Fibroblast of skin of left quadriceps (primary cell): ENCODE data around the gene PPP5C.
"Not testable (repeated sequence)": the region's sequence is repeated elsewhere in the genome, so short reads cannot be mapped to it uniquely, and the experiment has no call there.

Experiments
- DNase-seq, 2 experiments: peaks; one replicate each; pipeline ENCODE4 v3.0.0-alpha.2; 2013; ENCODE audit warnings: low read depth in 2 of 2

PPP5C gene

DNA sequence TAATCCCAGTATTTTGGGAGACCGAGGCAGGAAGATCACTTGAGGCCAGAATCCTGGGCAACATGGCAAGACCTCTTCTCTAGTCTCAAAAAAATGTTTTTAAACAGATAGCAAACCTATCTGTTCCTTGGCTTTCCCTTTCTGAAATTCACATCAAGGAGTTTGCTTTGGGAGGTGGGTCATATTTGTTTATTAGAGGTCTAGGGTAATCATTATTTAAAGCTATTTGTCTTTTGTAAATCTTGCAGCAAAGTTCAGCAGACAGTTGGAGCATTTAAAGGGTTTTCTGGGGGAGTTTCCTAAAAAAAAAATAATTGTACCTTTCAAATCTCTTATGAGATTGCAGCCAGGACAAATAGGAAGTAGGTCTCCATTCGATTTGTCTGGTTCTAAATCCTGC is 17.5 kb downstream of the PPP5C start:
- no peak for DNase-seq

DNA sequence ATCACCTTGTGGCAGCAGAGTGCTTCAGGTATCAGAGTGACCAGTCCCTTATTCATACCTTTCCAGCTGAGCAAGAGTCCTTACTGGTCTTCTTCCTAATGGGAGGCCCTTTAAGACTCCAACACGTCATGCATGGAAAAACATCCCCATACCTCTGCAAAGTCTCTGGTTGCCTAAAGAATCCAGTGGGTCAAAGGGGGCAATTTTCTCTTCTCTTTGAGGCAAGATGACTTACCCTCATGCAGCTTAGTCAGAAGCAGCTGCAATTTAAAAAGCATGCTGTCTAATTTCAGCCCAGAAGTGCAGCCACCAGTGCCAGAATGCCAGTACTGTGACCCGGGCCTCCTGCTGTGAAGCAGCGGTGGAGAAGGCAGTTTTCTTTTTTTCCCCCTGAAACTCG is 18.7 kb downstream of the PPP5C start:
- no peak for DNase-seq

DNA sequence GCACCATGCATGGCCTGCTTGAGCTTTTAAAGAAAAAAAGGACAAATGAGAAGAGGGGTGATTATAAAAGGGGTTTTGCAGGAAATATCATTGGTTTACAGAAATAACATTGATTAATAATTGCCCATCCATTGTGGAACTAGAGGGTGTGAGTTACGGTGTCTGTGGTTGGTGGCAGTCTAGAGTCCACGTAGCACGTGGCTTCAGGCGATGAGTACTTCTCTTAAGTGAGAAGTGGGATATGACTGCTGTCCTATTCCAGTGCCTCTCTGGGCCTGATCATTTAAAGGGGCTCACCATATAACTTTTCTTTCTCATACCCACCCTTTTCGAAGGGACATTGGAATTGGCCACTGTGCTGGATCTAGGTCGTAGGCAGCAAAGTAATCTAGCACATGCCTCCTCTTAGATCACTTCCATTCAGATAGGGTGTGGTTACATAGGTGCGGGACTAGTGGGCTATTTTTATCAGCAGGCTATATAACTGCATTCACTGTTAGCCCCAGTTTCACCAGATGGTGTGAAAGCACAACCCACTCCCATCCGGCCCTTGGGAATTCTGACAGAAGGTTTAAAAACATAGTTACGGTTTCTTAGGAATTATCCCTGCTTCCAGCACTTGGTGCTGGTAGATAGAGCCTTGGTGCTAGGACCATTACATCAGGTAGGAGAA is 19.9 kb downstream of the PPP5C start:
- no peak for DNase-seq

DNA sequence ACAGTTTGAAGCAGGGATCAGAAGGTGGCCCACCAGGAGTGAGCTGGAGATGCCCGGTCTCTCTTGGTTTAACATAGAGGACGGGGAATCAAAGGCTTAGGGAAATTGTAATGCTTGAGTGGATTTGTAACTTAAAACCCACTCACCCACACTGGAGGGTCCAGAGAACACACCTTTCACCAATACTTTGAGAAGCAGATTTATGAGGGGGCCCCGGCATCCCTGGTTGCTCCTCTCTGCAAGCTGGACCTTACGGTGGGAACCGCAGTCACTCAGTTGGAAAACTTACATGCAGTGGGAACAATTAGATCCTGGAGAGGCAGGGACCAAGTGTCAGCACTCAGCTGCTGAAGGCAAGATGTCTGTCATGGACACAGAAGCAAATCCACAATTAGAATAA is 20.5 kb downstream of the PPP5C start:
- DNase-seq, result no peak

DNA sequence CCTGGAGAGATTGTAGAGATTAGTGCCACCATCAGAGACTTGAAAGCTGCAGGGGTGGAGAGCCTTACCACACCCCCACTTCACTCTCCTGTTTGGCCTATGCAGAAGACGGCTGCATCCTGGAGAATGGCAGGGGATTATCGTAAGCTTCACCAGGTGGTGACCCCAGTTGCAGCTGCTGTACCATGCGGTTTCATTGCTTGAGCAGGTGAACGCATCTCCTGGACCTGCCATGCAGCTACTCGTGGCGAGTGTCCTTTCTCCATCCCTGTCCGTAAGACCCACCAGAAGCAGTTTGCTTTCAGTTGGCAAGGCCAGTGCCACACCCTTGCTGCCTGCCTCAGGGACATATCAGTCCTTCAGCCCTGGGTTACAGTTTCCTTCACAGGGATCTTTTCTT is 21.2 kb downstream of the PPP5C start:
- no peak for DNase-seq

DNA sequence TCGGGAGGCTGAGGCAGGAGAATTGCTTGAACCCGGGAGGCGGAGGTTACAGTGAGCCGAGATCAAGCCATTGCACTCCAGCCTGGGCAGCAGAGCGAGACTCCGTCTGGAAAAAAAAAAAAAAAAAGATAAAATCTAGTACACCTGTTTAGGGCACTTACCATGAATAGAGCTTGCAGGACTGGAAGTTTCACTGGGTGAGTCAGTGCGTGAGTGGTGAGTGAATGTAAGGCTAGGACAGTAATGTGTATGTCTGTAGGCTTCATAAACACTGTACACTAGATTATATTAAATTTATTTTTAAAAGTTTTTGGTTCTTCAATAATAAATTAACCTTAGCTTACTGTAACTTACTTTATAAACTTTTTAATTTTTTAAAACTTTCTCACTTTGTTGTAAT is 22.9 kb downstream of the PPP5C start:
- DNase-seq, result no peak

DNA sequence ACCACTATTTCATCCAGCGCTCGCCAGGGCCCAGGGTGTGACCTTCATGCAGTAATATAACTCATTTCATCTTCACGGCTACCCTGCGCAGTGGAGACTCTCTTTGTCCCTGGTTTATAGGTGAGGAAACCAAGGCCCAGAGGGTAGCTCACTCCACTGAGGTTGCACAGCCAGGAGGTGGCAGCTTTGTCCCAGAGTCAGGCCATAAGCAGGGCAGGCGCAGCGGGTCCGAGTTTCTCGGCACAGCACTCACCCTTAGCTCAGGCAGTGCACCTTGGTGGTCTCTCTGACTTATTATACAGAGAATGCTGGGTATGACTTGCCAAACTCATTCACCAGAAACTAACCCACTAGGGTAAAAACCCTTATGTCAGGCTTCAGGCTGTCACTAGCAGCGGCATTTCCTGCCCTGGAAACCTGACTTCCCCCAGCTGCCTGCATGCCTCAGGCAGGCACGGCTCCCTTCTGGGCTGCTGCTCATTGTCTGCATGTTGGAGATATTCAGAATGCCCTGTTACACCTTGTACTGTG is 24.5 kb downstream of the PPP5C start:
- no peak for DNase-seq

DNA sequence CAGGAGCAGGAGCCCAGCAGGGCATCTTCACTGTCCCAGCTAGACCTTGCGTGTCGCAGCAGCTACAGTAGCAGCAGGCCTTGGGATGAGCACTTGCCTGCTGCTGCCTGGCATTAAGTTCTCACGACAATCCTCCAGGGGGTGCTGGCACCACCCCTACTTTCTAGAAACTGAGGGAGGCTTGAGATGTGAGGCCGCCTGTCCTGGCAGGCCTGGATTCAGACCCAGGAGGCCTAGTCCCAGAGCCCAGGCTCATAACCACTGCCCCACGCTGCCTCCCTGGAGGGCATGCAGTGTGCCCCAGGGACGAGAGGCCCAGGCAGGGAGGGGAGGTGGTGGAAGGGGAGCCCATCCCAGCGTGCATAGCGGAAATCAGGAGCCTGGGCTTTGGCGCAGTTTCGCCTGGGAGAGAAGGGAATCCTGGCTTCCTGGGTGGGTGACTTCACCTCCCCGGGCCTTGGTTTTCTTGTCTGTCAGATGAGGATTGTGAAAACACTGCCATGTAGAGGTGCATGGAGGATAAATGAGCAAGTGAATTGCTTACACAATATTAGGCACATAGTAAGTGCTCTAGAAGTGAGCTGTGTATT is 26.1 kb downstream of the PPP5C start:
- no peak for DNase-seq

DNA sequence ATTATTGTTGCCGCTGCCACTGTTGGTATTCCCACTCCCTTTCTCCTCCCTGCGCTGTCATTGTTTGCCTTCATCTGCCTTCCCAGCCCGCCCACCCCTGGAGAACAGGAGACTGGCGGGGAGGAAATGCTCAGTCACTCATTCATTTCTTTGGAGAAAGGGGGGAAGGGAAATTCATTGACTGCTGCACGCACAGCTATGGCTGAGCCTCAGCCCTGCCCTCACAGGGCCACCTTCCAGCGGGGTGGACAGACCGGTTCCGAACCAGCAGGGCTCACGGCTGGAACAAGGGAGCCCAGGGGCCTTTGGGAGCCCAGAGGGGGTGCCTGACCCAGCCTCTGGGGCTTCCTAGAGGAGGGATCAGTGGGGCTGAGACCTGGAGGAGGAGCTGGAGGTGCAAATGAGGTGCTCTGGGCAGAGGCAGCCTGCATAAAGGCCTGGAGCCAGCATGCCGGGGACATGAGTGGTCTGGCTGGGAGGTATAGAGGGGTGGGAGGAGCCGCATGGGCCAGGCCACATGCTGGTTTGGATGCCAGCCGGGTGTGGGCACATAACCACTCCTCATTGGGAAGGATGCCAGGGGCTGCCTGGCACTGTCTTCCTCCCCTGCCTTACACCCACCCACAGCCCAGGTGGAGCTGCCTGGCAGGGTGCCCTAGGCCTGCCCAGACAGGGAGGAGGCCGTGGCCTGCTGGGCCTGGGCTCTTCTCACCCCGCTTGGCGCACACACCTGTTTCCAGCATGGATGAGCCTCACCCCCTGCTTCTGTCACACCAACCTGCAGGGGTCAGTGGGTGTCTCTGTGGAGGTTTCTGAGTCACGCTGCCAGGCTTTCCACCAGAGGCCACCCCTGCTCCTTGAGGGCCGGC is 26.8 kb downstream of the PPP5C start:
- DNase-seq, result peak in 1 of 2 experiments; percentile 31

DNA sequence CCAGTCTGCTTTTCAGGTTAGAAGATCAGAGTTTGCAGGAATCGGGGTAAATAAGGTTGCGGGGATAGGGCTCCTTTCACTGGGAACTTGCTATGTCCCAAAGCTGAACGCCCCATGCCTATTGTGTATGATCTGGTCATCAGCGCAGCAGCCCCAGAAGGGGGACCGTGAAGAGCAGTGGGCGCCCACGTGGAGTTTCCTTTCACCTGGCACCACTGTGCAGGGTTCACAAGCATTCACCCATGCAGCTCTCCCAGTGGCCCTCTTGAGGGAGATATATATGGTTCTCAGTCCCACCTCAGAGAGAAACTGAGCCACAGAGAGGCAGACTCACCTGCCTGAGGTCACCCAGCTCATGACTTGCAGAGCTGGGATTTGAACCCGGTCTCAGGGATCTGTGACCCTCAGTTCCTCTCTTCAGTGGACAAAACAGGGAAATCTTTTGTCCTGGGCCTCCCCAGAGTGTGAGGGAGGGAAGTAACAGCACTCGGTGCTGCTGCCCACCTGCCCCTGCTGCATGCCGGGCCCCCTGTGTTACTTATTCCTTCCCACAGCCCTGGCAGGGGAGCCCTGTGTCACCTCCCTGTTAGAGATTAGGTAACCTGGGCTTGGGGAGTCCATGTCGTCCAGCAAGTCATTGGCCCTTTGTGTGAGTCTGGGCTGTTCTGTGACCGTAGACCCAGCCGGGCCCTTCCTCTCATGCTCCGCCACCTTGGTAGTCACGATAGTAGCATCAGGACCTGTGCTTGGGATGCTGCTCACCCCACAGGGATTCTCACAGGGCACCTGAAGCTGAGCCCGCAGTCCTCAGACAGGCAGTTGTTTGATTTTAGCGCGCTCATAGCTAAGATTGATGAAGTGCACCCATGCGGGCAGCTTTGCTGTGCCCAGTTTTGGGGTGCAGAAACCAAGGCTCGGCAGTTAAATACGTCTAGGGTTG is 27.9 kb downstream of the PPP5C start:
- no peak for DNase-seq

DNA sequence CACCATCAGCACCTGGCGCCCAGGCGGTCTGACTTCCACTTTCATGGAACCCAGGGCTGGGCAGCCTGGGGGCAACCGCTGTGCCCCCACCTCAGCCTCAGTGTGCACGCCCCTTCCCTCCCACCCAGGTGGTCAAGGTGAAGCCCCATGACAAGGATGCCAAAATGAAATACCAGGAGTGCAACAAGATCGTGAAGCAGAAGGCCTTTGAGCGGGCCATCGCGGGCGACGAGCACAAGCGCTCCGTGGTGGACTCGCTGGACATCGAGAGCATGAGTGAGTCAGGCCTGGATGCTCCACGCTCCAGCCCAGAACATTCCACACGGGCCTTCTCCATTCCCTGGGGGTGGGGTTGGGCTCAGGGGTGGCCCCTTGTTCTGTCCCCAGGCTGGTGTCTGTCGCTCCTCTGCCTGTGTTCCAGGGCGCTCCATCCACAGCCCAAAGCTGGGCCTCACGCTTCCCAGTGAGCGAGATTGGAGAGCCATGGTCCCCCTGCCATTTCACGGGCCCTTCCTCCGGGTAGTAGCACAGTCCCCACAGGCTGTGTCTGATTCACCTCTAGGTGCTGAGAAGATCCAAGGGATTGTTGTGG is 28.7 kb downstream of the PPP5C start:
- DNase-seq, result not testable (repeated sequence)

DNA sequence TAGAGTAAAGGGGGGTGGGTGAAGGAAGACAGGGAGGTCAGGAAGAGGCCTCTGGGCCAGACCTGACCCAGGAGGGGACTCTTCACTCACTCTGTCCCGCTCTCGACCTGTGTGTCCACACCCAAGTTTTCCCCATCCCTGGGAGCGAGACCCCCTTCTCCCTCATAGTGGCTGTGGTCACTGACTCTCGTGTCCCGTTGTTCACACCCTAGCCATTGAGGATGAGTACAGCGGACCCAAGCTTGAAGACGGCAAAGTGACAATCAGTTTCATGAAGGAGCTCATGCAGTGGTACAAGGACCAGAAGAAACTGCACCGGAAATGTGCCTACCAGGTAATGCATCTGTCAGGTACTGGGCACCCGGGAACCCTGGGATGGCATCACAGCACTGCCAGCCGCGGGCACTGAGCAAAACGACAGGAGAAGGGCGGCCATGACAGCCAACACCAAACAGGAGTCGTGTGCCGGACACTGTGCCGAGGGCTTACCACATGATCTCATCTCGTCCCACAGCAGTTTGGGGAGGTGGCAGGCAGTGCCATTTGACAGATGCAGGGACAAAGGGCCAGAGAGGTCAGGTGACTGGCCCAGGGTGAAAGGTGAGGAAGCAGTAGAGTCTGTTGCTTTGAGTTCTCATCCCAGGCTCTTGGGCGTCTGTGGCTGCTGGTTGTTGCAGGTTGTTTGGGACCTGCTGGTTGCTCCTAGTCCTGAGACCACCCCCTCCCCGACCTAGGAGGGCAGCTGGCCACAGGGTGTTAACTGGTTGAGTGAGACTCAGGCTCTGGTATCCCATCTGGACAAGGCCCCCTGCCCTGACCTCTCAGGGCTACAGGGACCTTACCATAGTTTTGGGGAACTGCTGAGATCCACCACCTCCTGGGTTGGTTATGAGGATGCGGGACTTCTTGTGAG is 29.6 kb downstream of the PPP5C start:
- no peak for DNase-seq

DNA sequence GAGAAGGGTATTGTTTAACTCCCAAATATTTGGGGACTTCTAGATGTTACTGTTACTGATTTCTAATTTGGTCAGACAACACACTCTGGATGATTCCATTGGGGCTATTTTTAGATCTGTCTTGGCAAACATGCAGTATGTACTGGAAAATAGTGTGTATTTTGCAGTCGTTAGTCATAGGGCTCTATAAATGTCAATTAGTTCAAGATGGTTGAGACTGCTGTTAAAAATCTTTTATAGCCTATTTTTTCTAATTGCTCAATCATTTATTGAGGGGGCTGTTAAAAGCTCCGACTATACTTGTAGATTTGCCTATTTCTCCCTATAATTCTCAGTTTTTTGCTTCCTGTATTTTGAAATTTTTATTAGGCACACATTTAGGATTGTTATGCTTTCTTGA is 31.4 kb downstream of the PPP5C start:
- peak; percentile 93 to 94 for DNase-seq

DNA sequence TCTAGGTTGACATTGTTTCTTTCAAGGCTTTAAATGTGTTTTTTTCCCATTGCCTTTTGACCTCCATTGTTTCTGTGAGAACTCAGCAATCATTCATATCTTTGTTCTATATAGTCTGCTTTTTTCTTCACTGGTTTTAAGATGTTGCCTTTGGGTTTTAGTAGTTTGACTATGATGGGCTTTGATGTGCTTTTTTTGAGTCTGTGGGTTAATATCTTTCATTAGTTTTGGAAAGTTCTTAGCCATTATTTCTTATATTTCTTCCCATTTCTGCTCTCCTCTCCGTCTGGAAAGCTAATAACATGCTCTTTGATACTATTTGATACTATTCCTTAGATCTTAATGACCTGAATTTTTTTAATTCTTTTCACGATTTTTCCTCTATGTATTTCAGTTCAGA is 33.8 kb downstream of the PPP5C start:
- no peak for DNase-seq

DNA sequence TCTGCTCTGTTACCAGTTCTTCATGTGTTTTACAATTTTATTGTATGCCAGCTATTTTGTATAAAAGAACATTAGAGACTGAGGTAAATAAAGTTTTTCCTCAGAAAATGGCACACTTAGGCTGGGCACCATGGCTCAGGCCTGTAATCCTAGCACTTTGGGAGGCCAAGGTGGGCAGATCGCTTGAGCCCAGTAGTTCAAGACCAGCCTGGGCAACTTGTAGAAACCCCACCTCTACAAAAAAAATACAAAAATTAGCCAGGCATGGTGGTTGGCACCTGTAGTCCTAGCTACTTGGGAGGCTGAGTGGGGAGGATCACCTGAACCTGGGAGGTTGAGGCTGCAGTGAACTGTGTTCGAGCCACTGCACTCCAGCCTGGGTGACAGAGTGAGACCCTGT is 34.5 kb downstream of the PPP5C start:
- DNase-seq, result no peak

DNA sequence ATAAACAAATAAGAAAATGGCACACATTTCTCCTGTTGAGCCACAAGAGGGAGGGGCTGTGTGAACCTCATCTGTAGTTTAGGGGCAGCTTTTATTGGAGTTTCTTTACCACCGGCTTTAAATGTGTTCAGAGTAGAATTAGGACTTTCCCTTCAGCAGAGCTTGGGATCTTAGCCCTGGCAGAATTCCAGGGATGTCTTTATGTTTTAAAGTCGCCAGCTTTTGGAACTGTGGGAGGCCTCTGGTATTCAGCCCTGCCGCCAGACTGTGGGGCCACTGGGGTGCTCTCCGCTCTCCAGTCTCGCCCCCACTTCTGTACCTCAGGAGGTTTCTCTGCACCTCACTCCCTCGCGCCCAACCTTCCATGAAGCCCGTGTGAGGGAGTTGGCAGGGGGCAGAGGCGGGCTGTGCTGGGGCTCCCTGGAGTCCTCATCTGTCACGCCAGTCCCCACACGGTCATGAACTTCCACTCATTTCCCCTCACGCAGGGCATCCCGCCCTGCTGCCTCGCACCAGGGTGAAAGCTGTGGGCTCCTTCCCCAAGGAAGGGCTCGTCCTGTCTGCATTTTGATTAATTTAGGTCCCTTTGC is 35.0 kb downstream of the PPP5C start:
- DNase-seq, result no peak

DNA sequence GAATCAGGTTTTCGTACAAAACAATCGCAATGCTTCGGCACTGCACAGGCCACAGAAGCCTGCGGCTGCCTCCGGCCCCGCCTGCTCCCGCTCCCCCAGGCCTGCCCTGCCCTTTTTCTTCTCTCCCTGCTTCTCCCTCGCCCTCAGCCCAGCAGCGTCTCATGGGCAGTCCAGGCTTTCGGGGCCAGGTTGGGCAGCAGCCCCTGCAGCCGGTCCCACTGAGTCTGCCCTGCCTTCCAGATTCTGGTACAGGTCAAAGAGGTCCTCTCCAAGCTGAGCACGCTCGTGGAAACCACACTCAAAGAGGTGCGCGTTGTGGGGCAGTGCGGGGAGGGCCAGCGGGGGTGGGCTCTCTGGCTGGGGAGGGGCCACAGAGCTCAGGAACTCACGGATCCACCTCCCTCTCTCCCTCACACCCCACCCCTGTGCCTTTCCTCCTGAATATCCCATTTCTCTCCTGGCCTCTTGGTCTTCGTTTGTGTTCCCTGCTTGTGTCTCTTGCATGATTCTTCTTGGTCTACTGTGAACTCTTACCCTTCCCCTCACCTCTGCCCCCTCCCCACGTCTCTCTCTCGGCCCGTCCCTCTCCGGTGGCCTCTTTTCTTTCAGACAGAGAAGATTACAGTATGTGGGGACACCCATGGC is 36.4 kb downstream of the PPP5C start:
- no peak for DNase-seq

DNA sequence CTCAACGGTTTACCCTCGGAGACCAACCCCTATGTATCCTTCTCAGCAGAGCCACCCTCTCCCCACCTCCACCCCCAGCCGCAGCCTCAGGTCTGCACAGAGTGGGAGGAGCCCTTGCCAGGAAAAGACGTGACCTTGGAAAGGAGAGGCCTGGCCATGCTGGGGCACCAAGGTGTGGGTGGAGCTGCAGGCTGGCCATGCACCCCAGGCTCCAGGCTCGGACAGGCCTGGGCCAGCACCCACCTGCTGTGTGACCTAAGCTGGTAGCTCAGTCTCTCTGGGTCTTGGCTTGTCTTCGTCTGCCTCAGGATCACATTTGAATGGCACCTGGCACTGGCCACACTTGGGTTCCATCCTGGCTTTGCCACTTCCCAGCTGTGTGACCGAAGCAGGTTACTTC is 37.0 kb downstream of the PPP5C start:
- no peak for DNase-seq

DNA sequence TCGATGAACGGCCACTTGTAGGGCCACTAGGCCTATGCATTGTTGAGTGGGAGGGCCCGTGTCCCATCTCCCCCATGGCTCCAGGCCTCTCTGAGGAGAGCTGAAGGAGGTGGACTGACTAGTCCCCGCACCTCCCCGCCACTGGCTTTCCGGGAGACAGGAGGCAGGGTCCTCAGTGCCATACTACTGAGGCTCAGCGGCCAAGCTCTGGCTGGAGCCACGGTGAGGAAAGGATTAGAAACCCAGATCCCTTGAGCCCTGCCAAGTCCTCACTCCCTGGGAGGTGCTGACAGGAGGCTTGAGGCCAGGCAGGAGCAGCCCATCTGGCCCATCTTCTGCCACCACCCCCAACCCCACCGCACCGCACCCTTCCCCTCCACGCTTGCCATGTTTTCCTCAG is 37.5 kb downstream of the PPP5C start:
- no peak for DNase-seq
